Activated CD4-positive, alpha-beta T cell treated with anti-CD3 and anti-CD28 coated beads, Interleukin-2, amount 10 ng/mL, durations not matched to agents 7 days and 5 days (primary cell): Measurements from ENCODE around the gene LRP1. TPM values are rescaled to one million over a fixed set of nuclear protein-coding genes. Genes with fewer than 3 reads are reported as not detected.
A peak's percentile ranks its signal among the peaks of the same experiment; 100 is the strongest.

Experiments
- CTCF ChIA-PET: fragments of 350-600 bp; sonication (Branson Sonifier 250); formaldehyde crosslinking; loops from one replicate; lab custom pipeline; 2021; ENCODE audit warnings: antibody characterized with exemption; lab: Charles Lee
- POLR2A ChIA-PET: fragments of 350-600 bp; sonication (Branson Sonifier 250); formaldehyde crosslinking; loops from one replicate; lab custom pipeline; 2021; ENCODE audit warnings: antibody characterized with exemption; lab: Charles Lee
- DNase-seq: peaks from one replicate; pipeline ENCODE4 v3.0.0-alpha.2; 2020
- H3K27ac Mint-ChIP-seq: one replicate; pipeline ENCODE4 v1.8.0; 2021; ENCODE audit warnings: mild to moderate bottlenecking, moderate library complexity, mixed read lengths
- H3K27me3 Mint-ChIP-seq: one replicate; pipeline ENCODE4 v1.8.0; 2021; ENCODE audit warnings: mixed read lengths
- H3K36me3 Mint-ChIP-seq: one replicate; pipeline ENCODE4 v1.8.0; 2021; ENCODE audit warnings: low read depth, mixed read lengths
- H3K4me1 Mint-ChIP-seq: one replicate; pipeline ENCODE4 v1.8.0; 2021; ENCODE audit warnings: mixed read lengths
- H3K4me3 Mint-ChIP-seq: one replicate; pipeline ENCODE4 v1.8.0; 2021; ENCODE audit warnings: mild to moderate bottlenecking, moderate library complexity, mixed read lengths
- H3K9me3 Mint-ChIP-seq: one replicate; pipeline ENCODE4 v1.8.0; 2021; ENCODE audit warnings: mixed read lengths
- total RNA-seq, 2 experiments: library from RNA; stranded (reverse); gene quantifications; one replicate each; pipeline ENCODE4 v1.2.3, GENCODE V29; 2021

The LRP1 gene
- total RNA-seq, 2 experiments from 2014 or later, result 0.94 TPM

GRCh38 chr12:57233357-57234232 lies 105.3 kb downstream of the LRP1 start:
- Mint-ChIP-seq H3K27me3 (peaks cover 14% of the 10 kb centered on the region), H3K36me3 (peaks cover 44% of the 10 kb centered on the region), H3K9me3 (no peaks in the 10 kb centered on the region), H3K4me3 (no peak overlapping the region), H3K4me1 (peaks cover 70% of the 10 kb centered on the region), H3K27ac (no peak overlapping the region)
- ChIA-PET CTCF (interaction anchor here (0.7 to 10.9 kb wide), 6 partner anchors 9 to 21 kb away, joined by 3 to 332 read pairs (median 3); partner anchors contain the start of gene STAC3), POLR2A (no interaction called here)
- no peak for DNase-seq

- no peak overlapping the region for H3K27ac Mint-ChIP-seq
- CTCF ChIA-PET, result interaction anchor here (0.8 to 10.9 kb wide), 4 partner anchors 9 to 18 kb away, joined by 3 to 332 read pairs (median 3); partner anchors contain the start of gene STAC3
- H3K9me3 Mint-ChIP-seq, result no peaks in the 10 kb centered on the region
- POLR2A ChIA-PET, result no interaction called here
- H3K4me1 Mint-ChIP-seq, result peaks cover 70% of the 10 kb centered on the region
- H3K4me3 Mint-ChIP-seq, result no peak overlapping the region
- no peak for DNase-seq
- H3K36me3 Mint-ChIP-seq, result peaks cover 46% of the 10 kb centered on the region
- peaks cover 18% of the 10 kb centered on the region for H3K27me3 Mint-ChIP-seq
These were observed 105.9 kb downstream of the LRP1 start for GRCh38 chr12:57234233-57234570.

- CTCF ChIA-PET, result interaction anchor here (10.9 kb wide), 1 partner anchor 9 kb away, joined by 332 read pairs; the partner anchor contains the start of gene STAC3
- POLR2A ChIA-PET, result no interaction called here
- Mint-ChIP-seq H3K27ac (no peak overlapping the region), H3K4me1 (peaks cover 70% of the 10 kb centered on the region), H3K4me3 (no peak overlapping the region), H3K27me3 (peaks cover 19% of the 10 kb centered on the region), H3K9me3 (no peaks in the 10 kb centered on the region), H3K36me3 (peaks cover 46% of the 10 kb centered on the region)
- DNase-seq, result no peak
These were observed 106.3 kb downstream of the LRP1 start for GRCh38 chr12:57234571-57235016.

DNA sequence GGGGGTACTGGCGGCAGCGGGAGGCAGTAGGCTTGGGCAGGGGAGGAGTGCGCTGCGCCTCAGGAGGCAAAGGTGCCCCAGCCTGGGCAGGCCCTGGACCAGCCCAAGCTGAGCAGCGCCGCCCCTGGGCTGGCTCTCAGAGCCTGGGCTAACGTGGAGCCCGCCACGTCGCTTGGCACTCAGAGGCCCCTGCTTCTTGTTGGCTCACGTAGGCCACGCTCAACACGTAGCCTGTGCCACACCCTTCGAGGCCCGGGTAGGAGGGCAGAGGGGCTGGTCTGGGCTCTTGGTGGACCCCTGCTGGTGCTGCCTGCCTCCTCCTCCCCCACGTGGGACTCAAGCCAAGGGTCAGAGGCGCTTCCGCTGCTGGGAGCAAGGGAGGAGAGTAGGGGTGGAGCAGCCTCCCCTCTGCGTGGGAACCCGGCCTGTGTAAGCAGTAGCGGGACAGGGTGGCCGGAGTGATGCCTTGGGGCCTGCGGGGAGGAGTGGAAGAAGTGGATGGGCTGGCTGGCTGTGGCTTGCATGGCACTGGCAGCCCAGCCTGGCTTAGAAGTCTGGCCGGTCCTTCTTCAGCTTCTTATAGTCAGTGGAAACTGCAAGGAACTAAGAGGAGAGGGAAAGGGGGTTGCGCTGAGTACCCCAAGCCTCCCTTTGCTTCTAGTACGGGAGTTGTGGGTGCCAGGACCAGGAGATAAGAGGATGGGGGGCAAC lies 106.9 kb downstream of the LRP1 start:
- H3K9me3 Mint-ChIP-seq, result no peaks in the 10 kb centered on the region
- H3K36me3 Mint-ChIP-seq, result peaks cover 42% of the 10 kb centered on the region
- ChIA-PET POLR2A (no interaction called here), CTCF (interaction anchor here (10.5 to 18.3 kb wide), 2 partner anchors 6 to 22 kb away, joined by 142 to 332 read pairs; partner anchors contain the start of gene SHMT2)
- H3K27ac Mint-ChIP-seq, result no peak overlapping the region
- no peak overlapping the region for H3K4me3 Mint-ChIP-seq
- no peak for DNase-seq
- peaks cover 21% of the 10 kb centered on the region for H3K27me3 Mint-ChIP-seq
- H3K4me1 Mint-ChIP-seq, result peaks cover 67% of the 10 kb centered on the region

GRCh38 chr12:57235728-57236131 lies 107.4 kb downstream of the LRP1 start:
- ChIA-PET CTCF (interaction anchor here (10.5 to 18.3 kb wide), 2 partner anchors 7 to 22 kb away, joined by 142 to 332 read pairs; partner anchors contain the start of gene SHMT2), POLR2A (no interaction called here)
- no peak for DNase-seq
- Mint-ChIP-seq H3K4me3 (no peak overlapping the region), H3K36me3 (peaks cover 36% of the 10 kb centered on the region), H3K9me3 (no peaks in the 10 kb centered on the region), H3K27me3 (peaks cover 26% of the 10 kb centered on the region), H3K4me1 (peaks cover 67% of the 10 kb centered on the region), H3K27ac (no peak overlapping the region)

- CTCF ChIA-PET, result interaction anchor here (10.5 to 18.3 kb wide), 2 partner anchors 7 to 23 kb away, joined by 142 to 332 read pairs; partner anchors contain the start of gene SHMT2
- no peak for DNase-seq
- Mint-ChIP-seq H3K36me3 (peaks cover 35% of the 10 kb centered on the region), H3K27ac (no peak overlapping the region), H3K27me3 (peaks cover 33% of the 10 kb centered on the region), H3K4me3 (no peak overlapping the region), H3K9me3 (no peaks in the 10 kb centered on the region), H3K4me1 (peaks cover 67% of the 10 kb centered on the region)
- POLR2A ChIA-PET, result no interaction called here
These were observed 108.1 kb downstream of the LRP1 start for GRCh38 chr12:57236201-57236924.

GRCh38 chr12:57236925-57237595 lies 108.8 kb downstream of the LRP1 start:
- H3K9me3 Mint-ChIP-seq, result no peaks in the 10 kb centered on the region
- H3K27me3 Mint-ChIP-seq, result peaks cover 40% of the 10 kb centered on the region
- ChIA-PET POLR2A (no interaction called here), CTCF (interaction anchor here (1.1 to 18.3 kb wide), 3 partner anchors 8 to 24 kb away, joined by 6 to 332 read pairs (median 142); partner anchors contain the start of gene SHMT2)
- peaks cover 69% of the 10 kb centered on the region for H3K4me1 Mint-ChIP-seq
- no peak for DNase-seq
- no peak overlapping the region for H3K27ac Mint-ChIP-seq
- peak overlapping the region; percentile 79 for H3K4me3 Mint-ChIP-seq
- peaks cover 32% of the 10 kb centered on the region for H3K36me3 Mint-ChIP-seq

- peaks cover 70% of the 10 kb centered on the region for H3K4me1 Mint-ChIP-seq
- H3K27ac Mint-ChIP-seq, result no peak overlapping the region
- ChIA-PET CTCF (interaction anchor here (1.1 to 18.3 kb wide), 3 partner anchors 9 to 24 kb away, joined by 6 to 332 read pairs (median 142); partner anchors contain the start of gene SHMT2), POLR2A (no interaction called here)
- peaks cover 27% of the 10 kb centered on the region for H3K36me3 Mint-ChIP-seq
- no peaks in the 10 kb centered on the region for H3K9me3 Mint-ChIP-seq
- H3K27me3 Mint-ChIP-seq, result peaks cover 42% of the 10 kb centered on the region
- H3K4me3 Mint-ChIP-seq, result peak overlapping the region; percentile 79
- DNase-seq, result no peak
These were observed 109.3 kb downstream of the LRP1 start for GRCh38 chr12:57237596-57237931.

- H3K27ac Mint-ChIP-seq, result peak overlapping the region; percentile 76
- POLR2A ChIA-PET, result interaction anchor here (0.6 kb wide), 1 partner anchor 9 kb away, joined by 3 read pairs; the partner anchor contains the start of gene SHMT2
- CTCF ChIA-PET, result interaction anchor here (0.6 to 18.3 kb wide), 19 partner anchors 9 to 239 kb away, joined by 3 to 332 read pairs (median 6); partner anchors contain the start of genes NEMP1, NXPH4, SHMT2 and STAC3
- H3K36me3 Mint-ChIP-seq, result peaks cover 21% of the 10 kb centered on the region
- H3K4me3 Mint-ChIP-seq, result peak overlapping the region; percentile 79
- H3K27me3 Mint-ChIP-seq, result peaks cover 47% of the 10 kb centered on the region
- no peaks in the 10 kb centered on the region for H3K9me3 Mint-ChIP-seq
- no peak for DNase-seq
- peaks cover 74% of the 10 kb centered on the region for H3K4me1 Mint-ChIP-seq
These were observed 109.9 kb downstream of the LRP1 start for GRCh38 chr12:57237932-57238853.

DNA sequence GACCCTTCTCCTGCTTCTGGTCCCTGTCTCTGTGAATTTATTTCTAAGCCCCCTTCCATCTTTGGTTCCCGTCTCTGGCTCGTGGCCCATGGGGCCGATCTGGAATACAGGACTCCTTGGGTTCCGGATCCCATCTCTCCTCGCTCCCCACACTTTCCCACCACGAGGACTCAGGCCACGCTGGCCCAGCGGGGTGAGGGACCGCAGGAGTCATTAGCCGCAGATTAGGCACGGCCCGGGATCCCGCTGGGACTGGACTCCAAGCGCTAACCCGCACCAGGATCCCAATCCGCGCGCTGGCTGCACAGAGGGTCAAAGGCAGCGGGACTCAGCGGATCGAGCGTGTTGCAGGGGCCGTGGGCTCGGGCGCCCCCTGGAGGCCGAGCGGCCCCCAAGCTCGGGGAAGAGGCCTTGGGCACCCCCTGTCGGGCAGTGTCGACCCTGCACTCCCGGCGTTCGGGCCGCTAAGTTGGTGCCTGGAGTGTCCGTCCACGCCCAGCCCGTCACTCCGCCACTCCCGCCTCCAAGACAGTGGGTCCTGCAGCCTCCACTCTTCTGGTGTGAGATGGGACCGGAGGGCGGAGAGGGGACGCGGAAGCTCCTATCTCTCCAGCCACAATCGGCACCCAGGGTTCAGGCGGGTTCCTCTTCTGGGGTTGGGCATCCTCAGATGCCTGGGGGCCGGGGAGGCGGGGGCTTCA lies 110.7 kb downstream of the LRP1 start:
- ChIA-PET CTCF (interaction anchor here (0.6 to 18.3 kb wide), 24 partner anchors 9 to 490 kb away, joined by 3 to 332 read pairs (median 5); partner anchors contain the start of genes NEMP1, NXPH4, SHMT2 and STAC3), POLR2A (no interaction called here)
- peaks cover 79% of the 10 kb centered on the region for H3K4me1 Mint-ChIP-seq
- H3K9me3 Mint-ChIP-seq, result no peaks in the 10 kb centered on the region
- peaks cover 50% of the 10 kb centered on the region for H3K27me3 Mint-ChIP-seq
- peaks cover 14% of the 10 kb centered on the region for H3K36me3 Mint-ChIP-seq
- peak overlapping the region; percentile 83 for H3K27ac Mint-ChIP-seq
- peak overlapping the region; percentile 79 for H3K4me3 Mint-ChIP-seq
- DNase-seq, result peak; percentile 88
